BLaER1 (cell line): ENCODE measurements around the gene CDC27.
"Not testable (repeated sequence)": the region's sequence is repeated elsewhere in the genome, so short reads cannot be mapped to it uniquely, and the experiment has no call there.

Source experiments
- H3K27ac ChIP-seq: shearing (Covaris generic); formaldehyde crosslinking; 2 replicates; pipeline ENCODE4 v1.8.1; 2022
- H3K27me3 ChIP-seq: shearing (Covaris generic); formaldehyde crosslinking; 2 replicates; pipeline ENCODE4 v1.8.1; 2022
- H3K36me3 ChIP-seq: shearing (Covaris generic); formaldehyde crosslinking; 2 replicates; pipeline ENCODE4 v1.8.1; 2022
- H3K4me1 ChIP-seq: shearing (Covaris generic); formaldehyde crosslinking; 2 replicates; pipeline ENCODE4 v1.8.1; 2022
- H3K4me2 ChIP-seq: shearing (Covaris generic); formaldehyde crosslinking; 2 replicates; pipeline ENCODE4 v1.8.1; 2022
- H3K4me3 ChIP-seq: shearing (Covaris generic); formaldehyde crosslinking; 2 replicates; pipeline ENCODE4 v1.8.1; 2022
- H3K9ac ChIP-seq: shearing (Covaris generic); formaldehyde crosslinking; 2 replicates; pipeline ENCODE4 v1.8.1; 2022
- H3K9me3 ChIP-seq: shearing (Covaris generic); formaldehyde crosslinking; 2 replicates; pipeline ENCODE4 v1.8.1; 2022
- H4K20me1 ChIP-seq: shearing (Covaris generic); formaldehyde crosslinking; 2 replicates; pipeline ENCODE4 v1.8.1; 2022
- Cebpa-rat ChIP-seq: shearing (Covaris generic); IDR thresholded peaks from 2 replicates; pipeline ENCODE4 v1.8.1; 2022

CDC27 gene

GRCh38 chr17:47164263-47164662 is 24.8 kb downstream of the CDC27 start:
- Histone ChIP-seq H3K4me3 (no peak overlapping the region), H3K36me3 (peaks cover 85% of the 10 kb centered on the region), H3K9me3 (no peaks in the 10 kb centered on the region), H4K20me1 (peaks cover 74% of the 10 kb centered on the region), H3K27ac (no peak overlapping the region), H3K4me1 (peaks cover 19% of the 10 kb centered on the region; the same call in 1 of the 2 replicates), H3K9ac (no peak overlapping the region), H3K27me3 (no peaks in the 10 kb centered on the region), H3K4me2 (no peak overlapping the region)
- no peak for TF ChIP-seq Cebpa-rat

DNA sequence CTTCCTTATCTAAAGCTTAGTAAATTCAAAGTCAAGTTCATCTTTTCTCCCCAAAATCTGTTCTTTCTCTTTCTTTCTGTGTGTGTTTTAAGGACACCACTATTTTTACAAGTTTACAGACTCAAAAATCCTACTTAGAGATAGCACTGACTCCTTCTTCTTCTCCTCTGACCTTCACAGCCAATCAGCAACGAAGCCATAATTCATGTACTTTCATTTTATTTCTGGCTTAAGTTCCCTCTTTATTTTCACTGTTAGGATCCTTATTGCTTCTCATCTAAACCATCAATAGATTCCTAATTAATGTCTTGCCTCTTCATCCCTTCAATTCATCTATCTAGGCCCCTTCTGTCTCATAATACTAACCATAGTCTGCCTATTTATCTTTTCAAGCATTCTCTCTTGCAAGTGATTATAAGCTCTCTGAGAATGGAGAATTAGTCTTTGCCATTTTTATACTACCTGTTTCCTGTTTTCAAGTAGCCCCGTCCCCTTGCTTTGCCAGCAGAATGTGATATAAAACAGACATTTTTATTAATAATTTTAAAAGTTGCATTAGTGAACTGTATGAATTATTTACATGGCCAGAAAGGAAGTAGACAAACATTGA is 27.0 kb downstream of the CDC27 start:
- peaks cover 84% of the 10 kb centered on the region for H3K36me3 ChIP-seq
- peak overlapping the region; percentile 1; the same call in 1 of the 2 replicates for H3K27ac ChIP-seq
- no peak overlapping the region for H3K4me3 ChIP-seq
- H4K20me1 ChIP-seq, result peaks cover 67% of the 10 kb centered on the region
- H3K9me3 ChIP-seq, result no peaks in the 10 kb centered on the region
- H3K9ac ChIP-seq, result no peak overlapping the region
- TF ChIP-seq Cebpa-rat, result no peak
- no peaks in the 10 kb centered on the region for H3K27me3 ChIP-seq
- peaks cover 13% of the 10 kb centered on the region; the same call in 1 of the 2 replicates for H3K4me1 ChIP-seq
- peak overlapping the region; percentile 28 for H3K4me2 ChIP-seq

GRCh38 chr17:47159315-47159714 is 29.8 kb downstream of the CDC27 start:
- Histone ChIP-seq H3K9me3 (no peaks in the 10 kb centered on the region), H3K4me2 (no peak overlapping the region), H3K36me3 (peaks cover 92% of the 10 kb centered on the region), H4K20me1 (peaks cover 56% of the 10 kb centered on the region), H3K27ac (no peak overlapping the region), H3K4me3 (no peak overlapping the region), H3K4me1 (peaks cover 13% of the 10 kb centered on the region; the same call in 1 of the 2 replicates), H3K9ac (no peak overlapping the region), H3K27me3 (no peaks in the 10 kb centered on the region)
- TF ChIP-seq Cebpa-rat, result no peak

DNA sequence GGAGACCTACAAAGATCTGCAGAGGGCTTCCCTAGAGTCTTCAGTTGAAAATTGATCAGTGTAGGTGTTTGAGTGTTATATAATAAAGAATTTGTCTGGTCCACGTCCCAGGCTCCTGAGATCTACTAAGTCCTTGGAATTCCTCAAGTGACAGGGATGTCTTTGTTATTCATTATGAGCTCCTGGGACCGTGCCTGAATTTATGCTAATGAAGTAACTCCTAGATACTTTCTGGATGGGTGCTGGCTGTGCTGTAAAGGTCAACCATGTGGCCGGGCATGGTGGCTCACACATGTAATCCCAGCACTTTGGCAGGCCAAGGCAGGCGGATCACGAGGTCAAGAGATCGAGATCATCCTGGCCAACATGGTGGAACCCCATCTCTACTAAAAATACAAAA is 43.7 kb downstream of the CDC27 start:
- Histone ChIP-seq H3K4me2 (no peak overlapping the region), H3K27ac (no peak overlapping the region), H3K4me3 (no peak overlapping the region), H4K20me1 (no peaks in the 10 kb centered on the region), H3K9me3 (0 out of 2 replicates have a peak, but pooled peaks cover 7% of the 10 kb centered on the region), H3K4me1 (peaks cover 14% of the 10 kb centered on the region), H3K36me3 (peaks cover 93% of the 10 kb centered on the region), H3K9ac (no peak overlapping the region), H3K27me3 (no peaks in the 10 kb centered on the region)
- no peak for TF ChIP-seq Cebpa-rat

DNA sequence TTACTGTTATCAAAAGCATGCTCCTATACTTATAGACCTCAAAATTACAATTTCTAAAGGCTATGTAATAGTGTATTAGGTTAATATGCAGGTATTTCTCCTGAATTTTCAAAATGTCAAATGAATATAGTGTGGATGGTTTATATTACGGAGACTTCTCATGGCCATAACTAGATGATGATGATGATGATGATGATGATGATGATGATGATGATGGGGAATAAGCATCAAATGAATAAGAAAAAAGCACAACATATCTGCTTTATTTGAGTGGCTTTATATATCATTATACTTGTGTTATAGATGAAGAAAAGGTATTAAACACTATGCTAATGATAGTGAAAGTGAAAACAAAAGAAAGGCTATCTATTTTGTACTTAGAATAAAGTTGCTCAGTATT is 53.9 kb downstream of the CDC27 start:
- Histone ChIP-seq H3K4me2 (no peak overlapping the region), H3K9ac (no peak overlapping the region), H3K4me3 (no peak overlapping the region), H4K20me1 (no peaks in the 10 kb centered on the region), H3K27me3 (no peaks in the 10 kb centered on the region), H3K27ac (no peak overlapping the region), H3K36me3 (peaks cover 96% of the 10 kb centered on the region), H3K9me3 (no peaks in the 10 kb centered on the region), H3K4me1 (no peaks in the 10 kb centered on the region)
- no peak for TF ChIP-seq Cebpa-rat

DNA sequence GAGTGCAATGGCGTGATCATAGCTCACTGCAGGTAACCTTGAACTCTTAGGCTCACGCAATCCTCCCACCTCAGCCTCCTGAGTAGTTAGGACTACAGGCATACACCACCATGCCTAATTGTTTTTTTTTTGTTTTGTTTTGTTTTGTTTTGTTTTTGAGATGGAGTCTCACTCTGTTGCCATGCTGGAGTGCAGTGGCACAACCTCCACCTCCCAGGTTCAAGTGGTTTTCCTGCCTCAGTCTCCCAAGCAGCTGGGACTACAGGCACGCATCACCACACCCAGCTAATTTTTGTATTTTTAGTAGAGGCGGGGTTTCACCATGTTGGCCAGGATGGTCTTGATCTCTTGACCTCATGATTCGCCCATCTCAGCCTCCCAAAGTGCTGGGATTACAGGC is 54.7 kb downstream of the CDC27 start:
- not testable (repeated sequence) for H3K9me3 ChIP-seq, H3K27me3 ChIP-seq, H3K4me2 ChIP-seq, H3K9ac ChIP-seq, H3K27ac ChIP-seq, H3K4me1 ChIP-seq, H3K4me3 ChIP-seq, H4K20me1 ChIP-seq
- peaks cover 96% of the 10 kb centered on the region for H3K36me3 ChIP-seq

GRCh38 chr17:47131761-47132160 is 57.3 kb downstream of the CDC27 start:
- Histone ChIP-seq H3K27me3 (no peaks in the 10 kb centered on the region), H3K27ac (no peak overlapping the region), H3K36me3 (peaks cover 96% of the 10 kb centered on the region), H3K9ac (no peak overlapping the region), H3K4me1 (no peaks in the 10 kb centered on the region), H3K9me3 (no peaks in the 10 kb centered on the region), H3K4me2 (no peak overlapping the region), H3K4me3 (no peak overlapping the region), H4K20me1 (no peaks in the 10 kb centered on the region)
- TF ChIP-seq Cebpa-rat, result no peak

DNA sequence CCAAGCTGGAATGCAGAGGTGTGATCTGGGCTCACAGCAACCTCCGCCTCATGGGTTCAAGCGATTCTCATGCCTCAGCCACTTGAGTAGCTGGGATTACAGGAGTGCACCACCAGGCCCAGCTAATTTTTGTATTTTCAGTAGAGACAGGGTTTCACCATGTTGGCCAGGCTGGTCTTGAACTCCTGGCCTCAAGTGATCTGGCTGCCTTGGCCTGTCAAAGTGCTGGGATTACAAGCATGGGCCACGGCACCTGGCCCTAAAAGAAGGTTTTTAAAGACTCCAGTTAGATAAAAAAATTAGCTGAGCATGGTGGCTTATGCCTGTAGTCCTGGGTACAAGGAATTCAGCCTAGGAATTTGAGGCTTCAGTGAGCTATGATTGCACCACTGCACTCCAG is 62.3 kb downstream of the CDC27 start:
- H3K4me1 ChIP-seq, H3K9me3 ChIP-seq, H3K4me3 ChIP-seq, H3K4me2 ChIP-seq, H3K27me3 ChIP-seq, H3K9ac ChIP-seq, H4K20me1 ChIP-seq, H3K27ac ChIP-seq: not testable (repeated sequence)
- peaks cover 99% of the 10 kb centered on the region for H3K36me3 ChIP-seq

- not testable (repeated sequence) for H3K9ac ChIP-seq, H3K4me2 ChIP-seq, H3K9me3 ChIP-seq, H3K27ac ChIP-seq, H3K27me3 ChIP-seq, H4K20me1 ChIP-seq, H3K4me1 ChIP-seq, H3K4me3 ChIP-seq
- peaks cover 93% of the 10 kb centered on the region for H3K36me3 ChIP-seq
These were observed 65.8 kb downstream of the CDC27 start for GRCh38 chr17:47123262-47123661.

DNA sequence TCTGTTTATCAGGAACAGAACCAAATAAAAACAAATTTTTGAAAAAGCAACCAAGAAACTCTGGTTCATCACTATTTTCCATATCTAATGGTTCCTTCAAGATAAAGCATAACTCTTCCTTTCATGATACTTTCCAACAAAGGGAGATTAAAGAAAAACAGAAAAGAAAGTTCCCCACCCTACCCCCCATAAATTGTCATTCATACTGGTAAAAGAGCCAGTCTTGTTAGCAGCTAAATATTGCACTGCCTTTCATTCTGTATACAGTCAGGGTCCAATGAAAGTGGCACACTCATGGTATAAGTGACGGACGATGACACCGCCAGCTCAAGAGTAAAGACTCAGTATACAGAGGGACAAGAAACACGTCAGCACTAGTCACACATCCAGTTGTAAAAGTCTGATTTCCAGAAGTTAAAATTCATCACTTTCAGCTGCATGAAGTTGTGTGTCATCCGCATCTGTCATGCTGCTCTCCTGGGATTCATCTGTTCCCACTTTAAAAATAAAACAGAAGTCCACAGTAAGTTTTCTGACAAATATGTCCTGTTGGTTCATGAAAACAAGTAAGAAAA is 68.5 kb downstream of the CDC27 start:
- Histone ChIP-seq H3K27ac (no peak overlapping the region), H3K27me3 (no peaks in the 10 kb centered on the region), H3K4me1 (0 out of 2 replicates have a peak, but pooled peaks cover 7% of the 10 kb centered on the region), H3K36me3 (peaks cover 80% of the 10 kb centered on the region), H3K9me3 (no peaks in the 10 kb centered on the region), H3K4me2 (no peak overlapping the region), H3K9ac (no peak overlapping the region), H3K4me3 (no peak overlapping the region), H4K20me1 (no peaks in the 10 kb centered on the region)
- TF ChIP-seq Cebpa-rat, result no peak
